ENCODE results near the gene GNPDA1.

Gene GNPDA1

GRCh38 chr5:141994511-141995136 is 18.2 kb downstream of the GNPDA1 start:
- no peak for DNase-seq (ENCODE audit: low read depth)

GRCh38 chr5:141992349-141992963 is 20.4 kb downstream of the GNPDA1 start:
- DNase-seq (ENCODE audit: low read depth), result no peak

GRCh38 chr5:141989720-141990119 is 23.1 kb downstream of the GNPDA1 start:
- DNase-seq (ENCODE audit: low read depth), result no peak

- DNase-seq (ENCODE audit: low read depth), result no peak
These were observed 26.8 kb downstream of the GNPDA1 start for GRCh38 chr5:141986072-141986471.

GRCh38 chr5:141982626-141983025 is 30.2 kb downstream of the GNPDA1 start:
- no peak for DNase-seq (ENCODE audit: low read depth)

- no peak for DNase-seq (ENCODE audit: low read depth)
These were observed 34.4 kb downstream of the GNPDA1 start for GRCh38 chr5:141978389-141978788.

- DNase-seq (ENCODE audit: low read depth), result no peak
These were observed 36.7 kb downstream of the GNPDA1 start for GRCh38 chr5:141976176-141976575.

- no peak for DNase-seq (ENCODE audit: low read depth)
These were observed 38.8 kb downstream of the GNPDA1 start for GRCh38 chr5:141973871-141974595.

- no peak for DNase-seq (ENCODE audit: low read depth)
These were observed 42.8 kb downstream of the GNPDA1 start for GRCh38 chr5:141969783-141970771.

GRCh38 chr5:141968914-141969608 is 43.8 kb downstream of the GNPDA1 start, which contains the start of gene RNF14:
Gene RNF14, plus strand, starts transcription at chr5:141969105. Its CDS starts 4,484 bp downstream, at chr5:141973589.
- DNase-seq (ENCODE audit: low read depth), result peak; percentile 56

- DNase-seq (ENCODE audit: low read depth), result no peak
These were observed 45.9 kb downstream of the GNPDA1 start for GRCh38 chr5:141966963-141967333.

- DNase-seq (ENCODE audit: low read depth), result no peak
These were observed 46.4 kb downstream of the GNPDA1 start for GRCh38 chr5:141966275-141966962.

GRCh38 chr5:141965071-141965470 is 47.8 kb downstream of the GNPDA1 start:
- DNase-seq (ENCODE audit: low read depth), result no peak

- no peak for DNase-seq (ENCODE audit: low read depth)
These were observed 49.1 kb downstream of the GNPDA1 start for GRCh38 chr5:141963701-141964100.

GRCh38 chr5:141961466-141961865 is 51.4 kb downstream of the GNPDA1 start:
- DNase-seq (ENCODE audit: low read depth), result no peak

- peak; percentile 42 for DNase-seq (ENCODE audit: low read depth)
These were observed 52.1 kb downstream of the GNPDA1 start for GRCh38 chr5:141960449-141961323.

- DNase-seq (ENCODE audit: low read depth), result no peak
These were observed 52.8 kb downstream of the GNPDA1 start for GRCh38 chr5:141960018-141960417.

- DNase-seq (ENCODE audit: low read depth), result no peak
These were observed 54.2 kb downstream of the GNPDA1 start for GRCh38 chr5:141958546-141959172.

- DNase-seq (ENCODE audit: low read depth), result no peak
These were observed 54.7 kb downstream of the GNPDA1 start, which contains the start of gene PCDH12 for GRCh38 chr5:141958113-141958512. Gene PCDH12, minus strand, starts transcription at chr5:141958202. Its CDS starts 351 bp downstream, at chr5:141957851.

Data from GM04503 (cell line).